GM19455 (cell line): ENCODE data around the gene CHURC1.
A peak's percentile ranks its signal among the peaks of the same experiment; 100 is the strongest.

ENCODE experiments used
- ATAC-seq: cut with Tn5 transposase; IDR thresholded peaks from one replicate; pipeline ENCODE4 v1.9.1; 2021; ENCODE audit not compliant: unreplicated experiment

CHURC1 gene

GRCh38 chr14:64914237-64915028 lies at the start of gene CHURC1:
Gene CHURC1, plus strand, starts transcription at chr14:64914455. Its CDS starts 41 bp downstream, at chr14:64914496.
- ATAC-seq, result peak; percentile 95

GRCh38 chr14:64865109-64865508 lies 49.1 kb upstream of the CHURC1 start:
- ATAC-seq, result no peak

- no peak for ATAC-seq
Measured at GRCh38 chr14:64865992-64866391, 48.3 kb upstream of the CHURC1 start.

- ATAC-seq, result no peak
Measured at GRCh38 chr14:64867182-64867581, 47.1 kb upstream of the CHURC1 start.

- no peak for ATAC-seq
Measured at GRCh38 chr14:64868379-64868778, 45.9 kb upstream of the CHURC1 start.

GRCh38 chr14:64868841-64869240 lies 45.4 kb upstream of the CHURC1 start:
- no peak for ATAC-seq

- ATAC-seq, result no peak
Measured at GRCh38 chr14:64870160-64870559, 44.1 kb upstream of the CHURC1 start.

- ATAC-seq, result no peak
Measured at GRCh38 chr14:64871344-64871743, 42.9 kb upstream of the CHURC1 start.

GRCh38 chr14:64873506-64874219 lies 40.6 kb upstream of the CHURC1 start:
- no peak for ATAC-seq

GRCh38 chr14:64875350-64875749 lies 38.9 kb upstream of the CHURC1 start:
- no peak for ATAC-seq

GRCh38 chr14:64877846-64878245 lies 36.4 kb upstream of the CHURC1 start:
- ATAC-seq, result no peak

- no peak for ATAC-seq
Measured at GRCh38 chr14:64878837-64879634, 35.2 kb upstream of the CHURC1 start.

GRCh38 chr14:64879635-64880220 lies 34.5 kb upstream of the CHURC1 start, which contains the start of gene SPTB:
Gene SPTB, minus strand, starts transcription at chr14:64879907. Its CDS starts 56,813 bp downstream, at chr14:64823094.
- no peak for ATAC-seq

GRCh38 chr14:64880221-64881121 lies 33.8 kb upstream of the CHURC1 start:
- no peak for ATAC-seq

GRCh38 chr14:64885559-64885958 lies 28.7 kb upstream of the CHURC1 start:
- ATAC-seq, result no peak

GRCh38 chr14:64889352-64889751 lies 24.9 kb upstream of the CHURC1 start:
- no peak for ATAC-seq

GRCh38 chr14:64891173-64891838 lies 22.9 kb upstream of the CHURC1 start:
- ATAC-seq, result no peak

GRCh38 chr14:64891839-64892375 lies 22.3 kb upstream of the CHURC1 start:
- no peak for ATAC-seq

GRCh38 chr14:64899958-64900357 lies 14.3 kb upstream of the CHURC1 start:
- ATAC-seq, result no peak
